GM23248 (cell line): ENCODE data around the gene CEACAM4.

Experiments
- EZH2 ChIP-seq: fragments of 200-600 bp; sonication (generic); IDR thresholded peaks from 2 replicates; pipeline ENCODE4 v1.6.1; 2018; ENCODE audit warnings: antibody characterized with exemption, mild to moderate bottlenecking; ENCODE audit not compliant: insufficient read depth, poor library complexity, severe bottlenecking
- EZH2phosphoT487 ChIP-seq: fragments of 200-600 bp; sonication (generic); IDR thresholded peaks from 2 replicates; pipeline ENCODE4 v1.6.1; 2018; ENCODE audit warnings: antibody characterized with exemption, moderate library complexity, mild to moderate bottlenecking, low read depth; ENCODE audit not compliant: insufficient read depth

DNA sequence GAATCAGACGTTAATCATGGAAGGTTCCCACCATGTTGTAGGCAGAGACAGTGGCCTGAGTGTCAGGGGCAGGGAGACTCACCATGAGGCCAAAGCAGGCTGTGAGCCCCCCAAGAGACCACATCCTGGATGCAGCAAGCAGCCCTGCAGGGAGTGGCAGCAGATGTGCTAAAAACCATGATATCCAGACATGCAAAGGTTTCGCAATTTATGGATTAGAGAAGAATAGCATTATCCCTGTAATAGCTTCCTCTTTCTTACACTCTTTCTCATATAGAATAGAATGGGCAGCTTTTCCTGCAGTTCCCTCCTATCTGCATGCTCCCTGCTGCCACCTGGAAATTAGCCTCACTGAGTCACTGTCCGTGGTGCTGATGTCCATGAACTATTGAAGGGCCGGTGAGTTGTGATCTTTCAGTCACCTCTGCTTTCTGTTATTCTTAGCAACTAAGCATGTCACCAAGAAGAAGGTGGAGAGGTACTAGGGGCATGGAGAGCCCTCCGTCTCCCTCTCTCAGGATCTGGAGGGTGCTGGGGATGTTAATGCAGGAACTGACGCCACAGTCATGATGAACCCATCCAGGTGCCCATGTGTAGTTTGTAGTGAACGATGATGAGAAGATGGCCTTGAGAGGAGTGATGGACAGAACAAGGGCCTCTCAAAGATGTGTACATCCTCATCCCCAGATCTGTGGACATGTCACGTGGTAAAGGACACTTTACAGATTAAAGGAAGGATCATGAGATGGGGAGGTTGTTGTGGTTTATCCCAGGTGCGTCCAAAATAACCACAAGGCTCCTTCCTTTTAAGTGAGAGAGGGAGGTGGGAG is 9.9 kb downstream of the CEACAM4 start:
- no peak for TF ChIP-seq EZH2
- no peak for TF ChIP-seq EZH2phosphoT487
